SK-N-SH treated with all-trans-retinoic acid at 6 μM for 48 hours (cell line): ENCODE results near the gene IGLL5.

ENCODE experiments used
- ISL1 ChIP-seq: fragments of 250-450 bp; sonication (Bioruptor Pico); IDR thresholded peaks from 2 replicates; pipeline ENCODE4 v2.1.2; 2022; ENCODE audit warnings: mild to moderate bottlenecking, moderate library complexity
- OSR1 ChIP-seq: fragments of 250-450 bp; sonication (Bioruptor Pico); IDR thresholded peaks from 2 replicates; pipeline ENCODE4 v1.8.0; 2022; ENCODE audit warnings: moderate library complexity, mild to moderate bottlenecking, inconsistent platforms
- RARB ChIP-seq: fragments of 250-450 bp; sonication (Bioruptor Pico); IDR thresholded peaks from 2 replicates; pipeline ENCODE4 v1.8.0; 2021; ENCODE audit warnings: mild to moderate bottlenecking, moderate library complexity
- TCF4 ChIP-seq: fragments of 250-450 bp; sonication (Bioruptor Pico); IDR thresholded peaks from 2 replicates; pipeline ENCODE4 v1.8.0; 2021; ENCODE audit warnings: mild to moderate bottlenecking, moderate library complexity, borderline replicate concordance
- TOX ChIP-seq: fragments of 250-450 bp; sonication (Bioruptor Pico); IDR thresholded peaks from 2 replicates; pipeline ENCODE4 v1.8.0; 2021; ENCODE audit warnings: mild to moderate bottlenecking, moderate library complexity, borderline replicate concordance
- ZFP3 ChIP-seq: fragments of 250-450 bp; sonication (Bioruptor Pico); IDR thresholded peaks from 2 replicates; pipeline ENCODE4 v1.5.0; 2020; ENCODE audit warnings: mild to moderate bottlenecking, moderate library complexity
- ZNF70 ChIP-seq: fragments of 450-650 bp; formaldehyde crosslinking; IDR thresholded peaks from 2 replicates; pipeline ENCODE4 v1.5.0; 2020; ENCODE audit warnings: mild to moderate bottlenecking, moderate library complexity
- ZNF8 ChIP-seq: fragments of 450-650 bp; formaldehyde crosslinking; IDR thresholded peaks from 2 replicates; pipeline ENCODE4 v1.5.0; 2020; ENCODE audit warnings: mild to moderate bottlenecking, moderate library complexity
- TF ChIP-seq, protein P1 (sequence below): fragments of 250-450 bp; sonication (Bioruptor Pico); IDR thresholded peaks from 2 replicates; pipeline ENCODE4 v1.8.0; 2020; ENCODE audit warnings: mild to moderate bottlenecking, moderate library complexity, borderline replicate concordance
- TF ChIP-seq, protein P2 (sequence below): fragments of 250-450 bp; sonication (Bioruptor Pico); IDR thresholded peaks from 2 replicates; pipeline ENCODE4 v1.8.0; 2021; ENCODE audit warnings: low read depth, mild to moderate bottlenecking, moderate library complexity, borderline replicate concordance

DNA sequence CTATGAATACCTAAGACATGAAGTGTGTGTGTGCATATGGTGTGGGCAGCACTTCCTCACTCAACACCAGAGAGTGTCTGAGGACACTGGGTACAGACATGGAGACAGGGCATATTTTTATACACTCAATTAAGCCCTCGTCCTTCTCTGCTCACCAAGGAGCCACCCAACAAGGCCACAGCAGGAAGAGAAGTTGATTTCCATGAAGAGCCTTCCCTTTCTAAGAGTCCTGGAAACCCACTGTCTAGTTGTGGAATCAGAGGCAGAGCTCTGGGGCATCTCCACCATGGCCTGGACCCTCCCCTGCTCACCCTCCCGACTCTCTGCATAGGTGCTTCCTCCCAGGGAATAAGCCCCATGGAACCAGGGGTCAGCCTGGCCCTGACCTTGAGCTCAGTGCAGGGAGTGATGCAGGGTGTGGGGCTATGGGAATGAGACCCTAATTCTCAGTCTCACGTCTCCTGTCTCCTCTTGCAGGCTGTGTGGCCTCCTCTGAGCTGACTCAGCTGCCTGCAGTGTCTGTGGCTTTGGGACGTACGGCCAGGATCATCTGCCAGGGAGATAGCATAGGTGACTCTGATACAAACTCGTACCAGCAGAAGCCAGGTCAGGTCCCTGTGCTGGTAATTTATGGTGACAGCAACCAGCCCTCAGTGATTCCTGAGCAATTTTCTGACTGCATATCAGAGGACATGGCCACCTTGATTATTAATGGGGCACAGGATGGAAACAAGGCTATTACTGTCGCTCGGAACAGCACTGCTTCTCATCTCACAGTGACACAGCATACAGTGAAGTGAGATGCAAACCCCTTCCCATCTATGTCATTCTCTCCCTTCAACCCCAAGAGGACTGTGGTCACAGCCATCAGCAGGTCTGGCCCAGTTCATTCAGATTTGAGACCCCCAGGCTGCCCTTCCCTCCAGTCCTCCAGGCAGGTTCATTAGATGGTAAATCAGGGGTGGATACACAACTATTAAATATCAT is 14.6 kb upstream of the IGLL5 start:
- TF ChIP-seq ISL1 (no peak), OSR1 (no peak), ZFP3 (CRISPR knock-in tag) (no peak), RARB (CRISPR knock-in tag) (no peak), ZNF8 (CRISPR knock-in tag) (no peak), TCF4 (CRISPR knock-in tag) (no peak), TOX (CRISPR knock-in tag) (no peak), ZNF70 (CRISPR knock-in tag) (no peak)
- TF ChIP-seq, protein P1, sequence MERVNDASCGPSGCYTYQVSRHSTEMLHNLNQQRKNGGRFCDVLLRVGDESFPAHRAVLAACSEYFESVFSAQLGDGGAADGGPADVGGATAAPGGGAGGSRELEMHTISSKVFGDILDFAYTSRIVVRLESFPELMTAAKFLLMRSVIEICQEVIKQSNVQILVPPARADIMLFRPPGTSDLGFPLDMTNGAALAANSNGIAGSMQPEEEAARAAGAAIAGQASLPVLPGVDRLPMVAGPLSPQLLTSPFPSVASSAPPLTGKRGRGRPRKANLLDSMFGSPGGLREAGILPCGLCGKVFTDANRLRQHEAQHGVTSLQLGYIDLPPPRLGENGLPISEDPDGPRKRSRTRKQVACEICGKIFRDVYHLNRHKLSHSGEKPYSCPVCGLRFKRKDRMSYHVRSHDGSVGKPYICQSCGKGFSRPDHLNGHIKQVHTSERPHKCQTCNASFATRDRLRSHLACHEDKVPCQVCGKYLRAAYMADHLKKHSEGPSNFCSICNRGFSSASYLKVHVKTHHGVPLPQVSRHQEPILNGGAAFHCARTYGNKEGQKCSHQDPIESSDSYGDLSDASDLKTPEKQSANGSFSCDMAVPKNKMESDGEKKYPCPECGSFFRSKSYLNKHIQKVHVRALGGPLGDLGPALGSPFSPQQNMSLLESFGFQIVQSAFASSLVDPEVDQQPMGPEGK = no peak
- TF ChIP-seq, protein P2, sequence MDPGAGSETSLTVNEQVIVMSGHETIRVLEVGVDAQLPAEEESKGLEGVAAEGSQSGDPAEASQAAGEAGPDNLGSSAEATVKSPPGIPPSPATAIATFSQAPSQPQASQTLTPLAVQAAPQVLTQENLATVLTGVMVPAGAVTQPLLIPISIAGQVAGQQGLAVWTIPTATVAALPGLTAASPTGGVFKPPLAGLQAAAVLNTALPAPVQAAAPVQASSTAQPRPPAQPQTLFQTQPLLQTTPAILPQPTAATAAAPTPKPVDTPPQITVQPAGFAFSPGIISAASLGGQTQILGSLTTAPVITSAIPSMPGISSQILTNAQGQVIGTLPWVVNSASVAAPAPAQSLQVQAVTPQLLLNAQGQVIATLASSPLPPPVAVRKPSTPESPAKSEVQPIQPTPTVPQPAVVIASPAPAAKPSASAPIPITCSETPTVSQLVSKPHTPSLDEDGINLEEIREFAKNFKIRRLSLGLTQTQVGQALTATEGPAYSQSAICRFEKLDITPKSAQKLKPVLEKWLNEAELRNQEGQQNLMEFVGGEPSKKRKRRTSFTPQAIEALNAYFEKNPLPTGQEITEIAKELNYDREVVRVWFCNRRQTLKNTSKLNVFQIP = no peak
